ENCODE data around the gene DIDO1. TPM values are rescaled to one million over a fixed set of nuclear protein-coding genes. Genes with fewer than 3 reads are reported as not detected.

The DIDO1 gene
- total RNA-seq, 4 donors from 2014 or later = 54.2 to 105 (median 70.7) TPM

GRCh38 chr20:62888910-62889309 lies 37.4 kb downstream of the DIDO1 start:
- TF ChIP-seq POLR2A (IDR thresholded peaks at IDR 0.05) (no peak), CTCF (IDR thresholded peaks at IDR 0.05) (no peak)
- WGBS, 2 donors = 90 to 93% methylated on average over 17 of the region's 17 CpGs
- H3K4me3 ChIP-seq (ENCODE audit: low read depth, poor library complexity, severe bottlenecking) = no peak overlapping the region
- no peak for DNase-seq (ENCODE audit: low spot score in 2 of 2)
- intact Hi-C loops (cut with DNase I; ENCODE audit: low total_unique reads) = no loop called here

- intact Hi-C loops (cut with DNase I; ENCODE audit: low total_unique reads) = no loop called here
- WGBS, 2 donors = 95 to 96% methylated on average over 16 of the region's 16 CpGs
- no peak for TF ChIP-seq POLR2A (IDR thresholded peaks at IDR 0.05)
- TF ChIP-seq CTCF (IDR thresholded peaks at IDR 0.05) = no peak
Measured at GRCh38 chr20:62888406-62888805, 37.9 kb downstream of the DIDO1 start.

GRCh38 chr20:62887860-62888239 lies 38.5 kb downstream of the DIDO1 start:
- intact Hi-C loops (cut with DNase I; ENCODE audit: low total_unique reads) = no loop called here
- H3K4me3 ChIP-seq (ENCODE audit: low read depth, poor library complexity, severe bottlenecking) = no peak overlapping the region
- TF ChIP-seq POLR2A (IDR thresholded peaks at IDR 0.05) (no peak), CTCF (IDR thresholded peaks at IDR 0.05) (no peak)
- WGBS, 2 donors = 78 to 87% methylated on average over 5 to 7 of the region's 7 CpGs
- DNase-seq (ENCODE audit: low spot score in 2 of 2) = no peak

More at GRCh38 chr20:62888406-62888805, 37.9 kb downstream of the DIDO1 start:
- DNase-seq (ENCODE audit: low spot score in 2 of 2) = no peak
- no peak overlapping the region for H3K4me3 ChIP-seq (ENCODE audit: low read depth, poor library complexity, severe bottlenecking)

GRCh38 chr20:62887152-62887859 lies 39.0 kb downstream of the DIDO1 start:
- TF ChIP-seq POLR2A (IDR thresholded peaks at IDR 0.05) (no peak), CTCF (IDR thresholded peaks at IDR 0.05) (no peak)
- DNase-seq (ENCODE audit: low spot score in 2 of 2) = peak in 1 of 2 donors; percentile 50
- 59 to 61% methylated on average over 13 of the region's 13 CpGs for WGBS, 2 donors
- intact Hi-C loops (cut with DNase I; ENCODE audit: low total_unique reads) = no loop called here
- no peak overlapping the region for H3K4me3 ChIP-seq (ENCODE audit: low read depth, poor library complexity, severe bottlenecking)

GRCh38 chr20:62886709-62887058 lies 39.6 kb downstream of the DIDO1 start:
- WGBS, 2 donors = 83 to 90% methylated on average over 7 of the region's 7 CpGs
- intact Hi-C loops (cut with DNase I; ENCODE audit: low total_unique reads) = no loop called here
- no peak for TF ChIP-seq POLR2A (IDR thresholded peaks at IDR 0.05)
- TF ChIP-seq CTCF (IDR thresholded peaks at IDR 0.05) = no peak
- H3K4me3 ChIP-seq (ENCODE audit: low read depth, poor library complexity, severe bottlenecking) = no peak overlapping the region
- no peak for DNase-seq (ENCODE audit: low spot score in 2 of 2)

All from lower leg skin (tissue), 4 donors.